Ishikawa (cell line): ENCODE results near the gene ETV6.

Experiments
- CEBPB ChIP-seq: IDR thresholded peaks from 2 replicates; pipeline ENCODE4 v1.6.1; 2012
- FOXM1 ChIP-seq: IDR thresholded peaks from 2 replicates; pipeline ENCODE4 v1.6.1; 2012; ENCODE audit warnings: low read depth, borderline replicate concordance
- REST ChIP-seq: IDR thresholded peaks from 2 replicates; pipeline ENCODE4 v1.6.1; 2012; ENCODE audit warnings: low read depth, mild to moderate bottlenecking
- USF1 ChIP-seq: IDR thresholded peaks from 2 replicates; pipeline ENCODE4 v1.6.1; 2012
- YY1 ChIP-seq: IDR thresholded peaks from 2 replicates; pipeline ENCODE4 v1.6.1; 2012; ENCODE audit warnings: low read depth

- TF ChIP-seq USF1 (no peak), CEBPB (no peak), YY1 (no peak), FOXM1 (no peak), REST (no peak)
Measured at GRCh38 chr12:11927286-11927935, 277.9 kb downstream of the ETV6 start.
